ENCODE data around the gene SETDB1.

Gene SETDB1

GRCh38 chr1:150997949-150998348 lies 71.8 kb downstream of the SETDB1 start:
- H3K4me3 ChIP-seq (ENCODE audit: control insufficient read depth in 1 of 7, extremely low read depth in 1 of 7, insufficient read depth in 4 of 7, low read depth in 2 of 7, low read length in 6 of 7): no peak overlapping the region
- no peaks in the 10 kb centered on the region for H3K9me3 ChIP-seq (ENCODE audit: control extremely low read depth in 1 of 5, control insufficient read depth in 4 of 5, insufficient read depth in 2 of 5, low read depth in 1 of 5, low read length in 4 of 5)
- no peaks in the 10 kb centered on the region for H3K27me3 ChIP-seq (replicated peaks in 2 of 5; ENCODE audit: control insufficient read depth in 4 of 5, insufficient read depth in 5 of 5, low read length in 4 of 5)
- ChIA-PET POLR2A (interaction anchor here (0.6 to 1.2 kb wide), 2 partner anchors 8 to 58 kb away, joined by 3 read pairs; partner anchors contain the start of gene MINDY1), CTCF (interaction anchor here (1.8 to 12.3 kb wide), 5 partner anchors 8 to 157 kb away, joined by 3 to 235 read pairs (median 7); partner anchors contain the start of genes ANXA9, MINDY1 and SETDB1)
- DNase-seq: no peak
- H3K36me3 ChIP-seq (ENCODE audit: control insufficient read depth in 4 of 4, insufficient read depth in 4 of 4, low read length in 3 of 4): peaks cover 5 to 36% (median 23%) of the 10 kb centered on the region in 4 experiments
- no peak overlapping the region for H3K27ac ChIP-seq (ENCODE audit: insufficient read depth in 1 of 2, low read depth in 1 of 2, low read length in 2 of 2, poor library complexity in 1 of 2, severe bottlenecking in 2 of 2)
- WGBS (ENCODE audit: insufficient coverage): 70% methylated on average over 4 of the region's 5 CpGs
- peaks cover 17 to 46% (median 44%) of the 10 kb centered on the region in 4 experiments for H3K4me1 ChIP-seq (ENCODE audit: control extremely low read depth in 1 of 4, control insufficient read depth in 4 of 4, insufficient read depth in 4 of 4, low read length in 3 of 4)

- ChIA-PET CTCF (interaction anchor here (0.9 to 12.3 kb wide), 6 partner anchors 6 to 156 kb away, joined by 3 to 235 read pairs (median 5); partner anchors contain the start of genes ANXA9 and MINDY1), POLR2A (interaction anchor here (0.5 to 0.6 kb wide), 2 partner anchors 14 to 30 kb away, joined by 3 read pairs; no protein-coding TSS in a partner anchor)
- peak; percentile 68 to 92 (median 90) for DNase-seq
- Histone ChIP-seq H3K4me1 (ENCODE audit: control extremely low read depth in 1 of 4, control insufficient read depth in 4 of 4, insufficient read depth in 4 of 4, low read length in 3 of 4) (peaks cover 20 to 58% (median 55%) of the 10 kb centered on the region in 4 experiments), H3K27ac (ENCODE audit: insufficient read depth in 1 of 2, low read depth in 1 of 2, low read length in 2 of 2, poor library complexity in 1 of 2, severe bottlenecking in 2 of 2) (peak overlapping the region; percentile 41 to 79), H3K36me3 (ENCODE audit: control insufficient read depth in 4 of 4, insufficient read depth in 4 of 4, low read length in 3 of 4) (peaks cover 5 to 36% (median 23%) of the 10 kb centered on the region in 4 experiments), H3K4me3 (ENCODE audit: control insufficient read depth in 1 of 7, extremely low read depth in 1 of 7, insufficient read depth in 4 of 7, low read depth in 2 of 7, low read length in 6 of 7) (peak overlapping the region in 2 of 7 experiments; percentile 48 to 50), H3K9me3 (ENCODE audit: control extremely low read depth in 1 of 5, control insufficient read depth in 4 of 5, insufficient read depth in 2 of 5, low read depth in 1 of 5, low read length in 4 of 5) (no peaks in the 10 kb centered on the region), H3K27me3 (replicated peaks in 2 of 5; ENCODE audit: control insufficient read depth in 4 of 5, insufficient read depth in 5 of 5, low read length in 4 of 5) (no peaks in the 10 kb centered on the region)
- WGBS (ENCODE audit: insufficient coverage): 3% methylated on average over 6 of the region's 17 CpGs
Observed at GRCh38 chr1:150999051-150999674, 73.0 kb downstream of the SETDB1 start.

DNA sequence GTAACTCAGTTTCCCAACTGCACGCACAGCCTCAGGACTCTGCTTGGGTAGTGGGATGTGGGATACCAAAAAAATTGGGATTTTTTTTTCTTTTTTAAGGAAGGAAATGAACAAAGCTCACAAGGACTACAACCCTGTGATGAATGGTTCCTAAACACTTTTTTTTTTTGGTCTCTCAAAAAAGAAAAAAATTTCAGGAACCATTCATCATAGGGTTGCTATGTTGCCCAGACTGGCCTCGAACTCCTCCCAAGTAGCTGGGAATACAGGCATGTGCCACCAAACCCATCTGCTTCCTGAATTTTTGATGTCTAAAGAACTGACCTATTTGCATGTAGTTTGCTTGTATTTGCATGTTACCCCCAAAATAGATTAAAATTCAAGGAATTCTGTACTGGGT lies 73.8 kb downstream of the SETDB1 start:
- 0% methylated on average over 1 of the region's 2 CpGs for WGBS (ENCODE audit: insufficient coverage)
- DNase-seq: no peak
- peaks cover 21 to 65% (median 61%) of the 10 kb centered on the region in 4 experiments for H3K4me1 ChIP-seq (ENCODE audit: control extremely low read depth in 1 of 4, control insufficient read depth in 4 of 4, insufficient read depth in 4 of 4, low read length in 3 of 4)
- H3K27me3 ChIP-seq (replicated peaks in 2 of 5; ENCODE audit: control insufficient read depth in 4 of 5, insufficient read depth in 5 of 5, low read length in 4 of 5): no peaks in the 10 kb centered on the region
- ChIA-PET POLR2A (interaction anchor here (0.5 kb wide), 2 partner anchors 30 to 70 kb away, joined by 3 read pairs; no protein-coding TSS in a partner anchor), CTCF (interaction anchor here (0.5 to 12.3 kb wide), 4 partner anchors 9 to 166 kb away, joined by 3 to 235 read pairs (median 5); partner anchors contain the start of genes ANXA9, LYSMD1 and SCNM1)
- no peaks in the 10 kb centered on the region for H3K9me3 ChIP-seq (ENCODE audit: control extremely low read depth in 1 of 5, control insufficient read depth in 4 of 5, insufficient read depth in 2 of 5, low read depth in 1 of 5, low read length in 4 of 5)
- peaks cover 5 to 36% (median 23%) of the 10 kb centered on the region in 4 experiments for H3K36me3 ChIP-seq (ENCODE audit: control insufficient read depth in 4 of 4, insufficient read depth in 4 of 4, low read length in 3 of 4)
- H3K27ac ChIP-seq (ENCODE audit: insufficient read depth in 1 of 2, low read depth in 1 of 2, low read length in 2 of 2, poor library complexity in 1 of 2, severe bottlenecking in 2 of 2): peak overlapping the region; percentile 41 to 79
- peak overlapping the region in 1 of 7 experiments; percentile 50 for H3K4me3 ChIP-seq (ENCODE audit: control insufficient read depth in 1 of 7, extremely low read depth in 1 of 7, insufficient read depth in 4 of 7, low read depth in 2 of 7, low read length in 6 of 7)

DNA sequence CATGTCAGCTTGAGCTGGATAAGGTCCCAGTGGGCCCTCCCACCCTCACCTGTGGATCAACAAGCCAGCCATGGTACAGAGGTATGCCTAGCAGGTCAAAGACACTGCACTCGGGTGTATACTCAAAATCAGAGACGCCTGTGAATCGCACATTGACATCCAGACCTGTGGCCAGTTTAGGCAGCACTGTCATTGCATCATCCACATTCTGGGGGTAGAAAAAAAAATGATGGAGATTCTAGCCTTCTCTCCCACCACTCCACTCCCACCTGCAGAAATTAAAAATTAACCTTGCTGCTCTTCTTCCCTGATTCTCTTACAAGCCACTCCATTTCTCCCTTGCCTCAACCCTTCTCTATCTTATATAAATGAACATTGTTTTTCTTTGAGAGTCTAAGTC lies 74.2 kb downstream of the SETDB1 start:
- H3K27ac ChIP-seq (ENCODE audit: insufficient read depth in 1 of 2, low read depth in 1 of 2, low read length in 2 of 2, poor library complexity in 1 of 2, severe bottlenecking in 2 of 2): no peak overlapping the region
- no peaks in the 10 kb centered on the region for H3K9me3 ChIP-seq (ENCODE audit: control extremely low read depth in 1 of 5, control insufficient read depth in 4 of 5, insufficient read depth in 2 of 5, low read depth in 1 of 5, low read length in 4 of 5)
- DNase-seq: no peak
- 100% methylated on average over 3 of the region's 3 CpGs for WGBS (ENCODE audit: insufficient coverage)
- peaks cover 21 to 70% (median 66%) of the 10 kb centered on the region in 4 experiments for H3K4me1 ChIP-seq (ENCODE audit: control extremely low read depth in 1 of 4, control insufficient read depth in 4 of 4, insufficient read depth in 4 of 4, low read length in 3 of 4)
- H3K27me3 ChIP-seq (replicated peaks in 2 of 5; ENCODE audit: control insufficient read depth in 4 of 5, insufficient read depth in 5 of 5, low read length in 4 of 5): no peaks in the 10 kb centered on the region
- no peak overlapping the region for H3K4me3 ChIP-seq (ENCODE audit: control insufficient read depth in 1 of 7, extremely low read depth in 1 of 7, insufficient read depth in 4 of 7, low read depth in 2 of 7, low read length in 6 of 7)
- H3K36me3 ChIP-seq (ENCODE audit: control insufficient read depth in 4 of 4, insufficient read depth in 4 of 4, low read length in 3 of 4): peaks cover 3 to 32% (median 21%) of the 10 kb centered on the region in 4 experiments
- ChIA-PET CTCF (interaction anchor here (0.5 to 12.3 kb wide), 4 partner anchors 9 to 166 kb away, joined by 3 to 235 read pairs (median 5); partner anchors contain the start of genes ANXA9, LYSMD1 and SCNM1), POLR2A (interaction anchor here (0.5 kb wide), 1 partner anchor 70 kb away, joined by 3 read pairs; no protein-coding TSS in a partner anchor)

- WGBS (ENCODE audit: insufficient coverage): 85% methylated on average over 4 of the region's 4 CpGs
- H3K36me3 ChIP-seq (ENCODE audit: control insufficient read depth in 4 of 4, insufficient read depth in 4 of 4, low read length in 3 of 4): peaks cover 3 to 29% (median 20%) of the 10 kb centered on the region in 4 experiments
- H3K4me1 ChIP-seq (ENCODE audit: control extremely low read depth in 1 of 4, control insufficient read depth in 4 of 4, insufficient read depth in 4 of 4, low read length in 3 of 4): peaks cover 27 to 81% (median 76%) of the 10 kb centered on the region in 4 experiments
- ChIA-PET CTCF (interaction anchor here (0.9 to 12.3 kb wide), 5 partner anchors 19 to 55 kb away, joined by 3 to 235 read pairs (median 3); partner anchors contain the start of genes ANXA9 and C1orf56), POLR2A (no interaction called here)
- peak overlapping the region in 1 of 7 experiments; percentile 18 for H3K4me3 ChIP-seq (ENCODE audit: control insufficient read depth in 1 of 7, extremely low read depth in 1 of 7, insufficient read depth in 4 of 7, low read depth in 2 of 7, low read length in 6 of 7)
- H3K9me3 ChIP-seq (ENCODE audit: control extremely low read depth in 1 of 5, control insufficient read depth in 4 of 5, insufficient read depth in 2 of 5, low read depth in 1 of 5, low read length in 4 of 5): no peaks in the 10 kb centered on the region
- no peaks in the 10 kb centered on the region for H3K27me3 ChIP-seq (replicated peaks in 2 of 5; ENCODE audit: control insufficient read depth in 4 of 5, insufficient read depth in 5 of 5, low read length in 4 of 5)
- DNase-seq: no peak
- no peak overlapping the region for H3K27ac ChIP-seq (ENCODE audit: insufficient read depth in 1 of 2, low read depth in 1 of 2, low read length in 2 of 2, poor library complexity in 1 of 2, severe bottlenecking in 2 of 2)
Observed at GRCh38 chr1:151001602-151002001, 75.4 kb downstream of the SETDB1 start.

GRCh38 chr1:151002051-151002450 lies 75.9 kb downstream of the SETDB1 start:
- no peaks in the 10 kb centered on the region for H3K9me3 ChIP-seq (ENCODE audit: control extremely low read depth in 1 of 5, control insufficient read depth in 4 of 5, insufficient read depth in 2 of 5, low read depth in 1 of 5, low read length in 4 of 5)
- 94% methylated on average over 3 of the region's 3 CpGs for WGBS (ENCODE audit: insufficient coverage)
- no peak for DNase-seq
- no peak overlapping the region for H3K27ac ChIP-seq (ENCODE audit: insufficient read depth in 1 of 2, low read depth in 1 of 2, low read length in 2 of 2, poor library complexity in 1 of 2, severe bottlenecking in 2 of 2)
- H3K36me3 ChIP-seq (ENCODE audit: control insufficient read depth in 4 of 4, insufficient read depth in 4 of 4, low read length in 3 of 4): peaks cover 3 to 25% (median 18%) of the 10 kb centered on the region in 4 experiments
- H3K4me1 ChIP-seq (ENCODE audit: control extremely low read depth in 1 of 4, control insufficient read depth in 4 of 4, insufficient read depth in 4 of 4, low read length in 3 of 4): peaks cover 27 to 85% (median 81%) of the 10 kb centered on the region in 4 experiments
- POLR2A ChIA-PET: no interaction called here
- H3K4me3 ChIP-seq (ENCODE audit: control insufficient read depth in 1 of 7, extremely low read depth in 1 of 7, insufficient read depth in 4 of 7, low read depth in 2 of 7, low read length in 6 of 7): no peak overlapping the region
- no peaks in the 10 kb centered on the region for H3K27me3 ChIP-seq (replicated peaks in 2 of 5; ENCODE audit: control insufficient read depth in 4 of 5, insufficient read depth in 5 of 5, low read length in 4 of 5)
- CTCF ChIA-PET: interaction anchor here (0.8 to 12.3 kb wide), 6 partner anchors 19 to 55 kb away, joined by 3 to 235 read pairs (median 4); partner anchors contain the start of gene ANXA9

All from common myeloid progenitor, CD34-positive (primary cell).